ENCODE results near the gene HAGH.

HAGH gene

DNA sequence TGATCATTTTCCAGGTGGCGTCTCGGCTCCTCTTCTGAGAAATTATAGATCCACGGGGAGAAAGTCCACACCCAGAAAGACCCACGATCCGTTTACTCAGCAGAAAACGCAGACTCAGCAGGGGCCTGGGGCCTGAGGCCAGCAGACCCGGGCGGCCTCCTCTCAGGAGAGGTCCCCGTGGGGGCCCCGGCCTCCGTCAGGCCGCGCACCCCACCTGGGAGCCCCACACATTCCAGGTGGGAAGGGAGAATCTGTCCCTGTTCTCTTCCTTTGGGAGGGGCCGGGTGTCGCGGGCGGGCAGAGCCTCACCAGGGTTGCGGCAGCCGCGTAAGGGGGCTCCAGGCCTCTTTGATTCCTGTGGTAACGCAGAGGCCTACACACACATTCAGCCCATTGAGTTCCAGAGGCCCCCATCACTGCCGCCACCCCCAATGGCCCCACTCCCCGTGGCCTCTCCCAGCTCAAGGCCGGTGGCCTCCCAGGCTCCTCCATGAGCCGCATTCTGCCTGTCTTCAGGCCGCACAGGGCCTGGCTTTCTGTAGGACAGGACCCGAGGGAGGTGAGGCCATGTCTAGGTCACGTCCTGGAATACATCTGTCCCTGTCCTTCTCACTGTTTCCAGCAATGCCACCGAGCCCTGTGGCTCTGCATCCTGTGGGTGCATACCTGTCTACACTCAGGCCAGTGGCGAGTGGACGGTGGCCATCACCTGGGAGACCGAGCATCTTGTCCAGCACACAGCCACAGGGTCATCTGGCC lies 31.5 kb downstream of the HAGH start (continued):
- no peak for TF ChIP-seq ZFP3 (CRISPR knock-in tag; IDR thresholded peaks at IDR 0.05)
- TF ChIP-seq CSDC2 (CRISPR knock-in tag; IDR thresholded peaks at IDR 0.05) = no peak
- TF ChIP-seq, protein P1, sequence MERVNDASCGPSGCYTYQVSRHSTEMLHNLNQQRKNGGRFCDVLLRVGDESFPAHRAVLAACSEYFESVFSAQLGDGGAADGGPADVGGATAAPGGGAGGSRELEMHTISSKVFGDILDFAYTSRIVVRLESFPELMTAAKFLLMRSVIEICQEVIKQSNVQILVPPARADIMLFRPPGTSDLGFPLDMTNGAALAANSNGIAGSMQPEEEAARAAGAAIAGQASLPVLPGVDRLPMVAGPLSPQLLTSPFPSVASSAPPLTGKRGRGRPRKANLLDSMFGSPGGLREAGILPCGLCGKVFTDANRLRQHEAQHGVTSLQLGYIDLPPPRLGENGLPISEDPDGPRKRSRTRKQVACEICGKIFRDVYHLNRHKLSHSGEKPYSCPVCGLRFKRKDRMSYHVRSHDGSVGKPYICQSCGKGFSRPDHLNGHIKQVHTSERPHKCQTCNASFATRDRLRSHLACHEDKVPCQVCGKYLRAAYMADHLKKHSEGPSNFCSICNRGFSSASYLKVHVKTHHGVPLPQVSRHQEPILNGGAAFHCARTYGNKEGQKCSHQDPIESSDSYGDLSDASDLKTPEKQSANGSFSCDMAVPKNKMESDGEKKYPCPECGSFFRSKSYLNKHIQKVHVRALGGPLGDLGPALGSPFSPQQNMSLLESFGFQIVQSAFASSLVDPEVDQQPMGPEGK (CRISPR knock-in tag; IDR thresholded peaks at IDR 0.05; ENCODE audit: borderline replicate concordance) = no peak

DNA sequence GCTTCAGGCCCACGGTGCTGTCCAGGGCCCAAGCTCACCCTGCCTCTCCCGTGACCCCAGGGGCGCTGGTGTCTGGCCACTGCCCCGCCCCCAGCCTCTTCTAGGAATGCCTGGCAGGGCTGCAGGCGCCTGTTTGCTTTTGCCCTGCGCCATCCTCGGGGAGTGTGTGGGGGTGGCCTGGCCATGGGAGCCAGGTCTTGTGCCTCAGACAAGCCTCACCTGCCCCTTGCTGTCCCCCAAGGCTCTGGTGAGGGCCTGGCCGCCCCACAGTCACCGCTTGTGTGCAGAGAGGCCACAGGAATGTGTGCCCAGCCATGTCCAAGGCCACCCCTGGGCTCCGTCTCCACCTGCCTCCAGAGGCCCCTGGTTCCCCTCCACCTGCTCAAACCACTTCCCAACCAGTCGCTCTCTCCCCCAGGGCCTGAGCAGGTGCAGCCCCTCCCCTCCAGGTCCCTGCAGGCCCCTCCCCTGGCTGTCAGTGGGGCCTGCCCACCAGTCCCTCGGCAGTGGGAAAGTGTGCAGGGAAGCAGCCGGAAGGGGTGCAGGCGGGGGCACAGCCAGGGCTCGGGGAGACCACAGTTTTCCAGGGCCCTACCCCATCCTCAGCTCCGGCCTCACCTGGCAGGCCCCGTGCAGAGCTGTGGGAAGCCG lies 32.3 kb downstream of the HAGH start:
- ATAC-seq = no peak
- TF ChIP-seq PPARA (CRISPR knock-in tag; IDR thresholded peaks at IDR 0.05; ENCODE audit: borderline replicate concordance) = no peak
- no peak for TF ChIP-seq TCF4 (CRISPR knock-in tag; IDR thresholded peaks at IDR 0.05; ENCODE audit: borderline replicate concordance)
- TF ChIP-seq ZFP3 (CRISPR knock-in tag; IDR thresholded peaks at IDR 0.05) = no peak
- TF ChIP-seq, protein P1 (CRISPR knock-in tag; IDR thresholded peaks at IDR 0.05; ENCODE audit: borderline replicate concordance) = no peak
- no peak for TF ChIP-seq ESRRG (CRISPR knock-in tag; IDR thresholded peaks at IDR 0.05)
- TF ChIP-seq TOX (CRISPR knock-in tag; IDR thresholded peaks at IDR 0.05; ENCODE audit: borderline replicate concordance) = no peak
- no peak for TF ChIP-seq ZNF70 (CRISPR knock-in tag; IDR thresholded peaks at IDR 0.05)
- TF ChIP-seq RARB (CRISPR knock-in tag; IDR thresholded peaks at IDR 0.05) = no peak
- no peak for TF ChIP-seq ZNF565 (CRISPR knock-in tag; conservative IDR thresholded peaks at IDR 0.05; ENCODE audit: low read depth)
- TF ChIP-seq, protein P2, sequence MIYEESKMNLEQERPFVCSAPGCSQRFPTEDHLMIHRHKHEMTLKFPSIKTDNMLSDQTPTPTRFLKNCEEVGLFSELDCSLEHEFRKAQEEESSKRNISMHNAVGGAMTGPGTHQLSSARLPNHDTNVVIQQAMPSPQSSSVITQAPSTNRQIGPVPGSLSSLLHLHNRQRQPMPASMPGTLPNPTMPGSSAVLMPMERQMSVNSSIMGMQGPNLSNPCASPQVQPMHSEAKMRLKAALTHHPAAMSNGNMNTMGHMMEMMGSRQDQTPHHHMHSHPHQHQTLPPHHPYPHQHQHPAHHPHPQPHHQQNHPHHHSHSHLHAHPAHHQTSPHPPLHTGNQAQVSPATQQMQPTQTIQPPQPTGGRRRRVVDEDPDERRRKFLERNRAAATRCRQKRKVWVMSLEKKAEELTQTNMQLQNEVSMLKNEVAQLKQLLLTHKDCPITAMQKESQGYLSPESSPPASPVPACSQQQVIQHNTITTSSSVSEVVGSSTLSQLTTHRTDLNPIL (CRISPR knock-in tag; IDR thresholded peaks at IDR 0.05; ENCODE audit: low read depth) = no peak
- no peak for TF ChIP-seq ZNF8 (CRISPR knock-in tag; IDR thresholded peaks at IDR 0.05)
- no peak for TF ChIP-seq CSDC2 (CRISPR knock-in tag; IDR thresholded peaks at IDR 0.05)
- no peak for TF ChIP-seq ARNTL (CRISPR knock-in tag; IDR thresholded peaks at IDR 0.05; ENCODE audit: borderline replicate concordance, low read depth)
- no peak for TF ChIP-seq ZFP30 (CRISPR knock-in tag; IDR thresholded peaks at IDR 0.05)

DNA sequence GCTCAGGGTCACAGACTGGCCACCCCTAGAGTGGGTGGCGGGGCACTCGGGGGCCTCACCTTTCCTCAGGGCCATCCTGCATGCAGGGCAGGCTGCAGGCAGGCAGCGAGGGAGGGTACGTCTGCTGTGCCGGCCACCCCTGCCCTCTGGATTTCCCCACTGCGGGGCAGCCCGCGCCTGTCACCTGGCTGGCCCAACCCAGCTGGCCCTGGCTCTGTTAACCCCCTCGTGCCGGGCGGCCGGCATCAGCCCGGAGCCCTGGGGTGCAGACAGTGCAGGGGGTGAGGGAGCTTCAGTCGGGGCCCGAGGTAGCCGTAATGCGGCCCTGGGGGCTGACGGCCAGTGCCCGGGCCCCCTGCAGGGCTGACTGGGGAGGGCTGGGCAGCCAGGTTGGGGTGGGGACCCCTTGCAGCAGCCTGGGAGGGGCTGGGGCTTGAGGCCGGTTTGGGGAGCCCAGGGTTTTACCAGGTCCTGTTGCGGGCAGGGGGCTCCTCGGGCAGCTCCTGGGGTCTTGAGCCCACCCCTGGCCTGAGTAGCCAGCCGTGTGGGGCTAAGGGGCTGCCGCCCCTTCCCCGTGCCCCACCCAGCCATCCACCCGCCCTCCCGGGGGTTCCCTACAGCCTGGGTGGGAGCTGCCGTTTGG lies 32.9 kb downstream of the HAGH start, which contains the start of gene IGFALS:
IGFALS (minus strand) TSS at position 128 of the 643 bp plus-strand sequence; CDS start at position 75, 53 bp downstream.
- ATAC-seq = no peak; the same call in 2 of the 3 replicates
- no peak for TF ChIP-seq GLIS3 (CRISPR knock-in tag; IDR thresholded peaks at IDR 0.05)
- no peak for TF ChIP-seq CSDC2 (CRISPR knock-in tag; IDR thresholded peaks at IDR 0.05)
- TF ChIP-seq SNAI2 (CRISPR knock-in tag; IDR thresholded peaks at IDR 0.05) = no peak
- TF ChIP-seq BACH2 (CRISPR knock-in tag; IDR thresholded peaks at IDR 0.05; ENCODE audit: borderline replicate concordance) = no peak
- TF ChIP-seq, protein P1 (CRISPR knock-in tag; IDR thresholded peaks at IDR 0.05; ENCODE audit: borderline replicate concordance) = no peak
- TF ChIP-seq ZNF70 (CRISPR knock-in tag; IDR thresholded peaks at IDR 0.05) = no peak
- TF ChIP-seq, protein P3, sequence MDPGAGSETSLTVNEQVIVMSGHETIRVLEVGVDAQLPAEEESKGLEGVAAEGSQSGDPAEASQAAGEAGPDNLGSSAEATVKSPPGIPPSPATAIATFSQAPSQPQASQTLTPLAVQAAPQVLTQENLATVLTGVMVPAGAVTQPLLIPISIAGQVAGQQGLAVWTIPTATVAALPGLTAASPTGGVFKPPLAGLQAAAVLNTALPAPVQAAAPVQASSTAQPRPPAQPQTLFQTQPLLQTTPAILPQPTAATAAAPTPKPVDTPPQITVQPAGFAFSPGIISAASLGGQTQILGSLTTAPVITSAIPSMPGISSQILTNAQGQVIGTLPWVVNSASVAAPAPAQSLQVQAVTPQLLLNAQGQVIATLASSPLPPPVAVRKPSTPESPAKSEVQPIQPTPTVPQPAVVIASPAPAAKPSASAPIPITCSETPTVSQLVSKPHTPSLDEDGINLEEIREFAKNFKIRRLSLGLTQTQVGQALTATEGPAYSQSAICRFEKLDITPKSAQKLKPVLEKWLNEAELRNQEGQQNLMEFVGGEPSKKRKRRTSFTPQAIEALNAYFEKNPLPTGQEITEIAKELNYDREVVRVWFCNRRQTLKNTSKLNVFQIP (CRISPR knock-in tag; IDR thresholded peaks at IDR 0.05; ENCODE audit: borderline replicate concordance, low read depth) = no peak
- TF ChIP-seq ZNF8 (CRISPR knock-in tag; IDR thresholded peaks at IDR 0.05) = no peak
- TF ChIP-seq, protein P2 (CRISPR knock-in tag; IDR thresholded peaks at IDR 0.05; ENCODE audit: low read depth) = no peak
- TF ChIP-seq OSR1 (CRISPR knock-in tag; IDR thresholded peaks at IDR 0.05) = no peak
- no peak for TF ChIP-seq TCF4 (CRISPR knock-in tag; IDR thresholded peaks at IDR 0.05; ENCODE audit: borderline replicate concordance)
- no peak for TF ChIP-seq PPARA (CRISPR knock-in tag; IDR thresholded peaks at IDR 0.05; ENCODE audit: borderline replicate concordance)
- no peak for TF ChIP-seq ZFP30 (CRISPR knock-in tag; IDR thresholded peaks at IDR 0.05)
- TF ChIP-seq RARB (CRISPR knock-in tag; IDR thresholded peaks at IDR 0.05) = no peak
- TF ChIP-seq ZNF565 (CRISPR knock-in tag; conservative IDR thresholded peaks at IDR 0.05; ENCODE audit: low read depth) = no peak
- TF ChIP-seq ZC3H10 (CRISPR knock-in tag; IDR thresholded peaks at IDR 0.05) = no peak
- TF ChIP-seq ARNTL (CRISPR knock-in tag; IDR thresholded peaks at IDR 0.05; ENCODE audit: borderline replicate concordance, low read depth) = no peak
- no peak for TF ChIP-seq ESRRG (CRISPR knock-in tag; IDR thresholded peaks at IDR 0.05)
- TF ChIP-seq, protein P4, sequence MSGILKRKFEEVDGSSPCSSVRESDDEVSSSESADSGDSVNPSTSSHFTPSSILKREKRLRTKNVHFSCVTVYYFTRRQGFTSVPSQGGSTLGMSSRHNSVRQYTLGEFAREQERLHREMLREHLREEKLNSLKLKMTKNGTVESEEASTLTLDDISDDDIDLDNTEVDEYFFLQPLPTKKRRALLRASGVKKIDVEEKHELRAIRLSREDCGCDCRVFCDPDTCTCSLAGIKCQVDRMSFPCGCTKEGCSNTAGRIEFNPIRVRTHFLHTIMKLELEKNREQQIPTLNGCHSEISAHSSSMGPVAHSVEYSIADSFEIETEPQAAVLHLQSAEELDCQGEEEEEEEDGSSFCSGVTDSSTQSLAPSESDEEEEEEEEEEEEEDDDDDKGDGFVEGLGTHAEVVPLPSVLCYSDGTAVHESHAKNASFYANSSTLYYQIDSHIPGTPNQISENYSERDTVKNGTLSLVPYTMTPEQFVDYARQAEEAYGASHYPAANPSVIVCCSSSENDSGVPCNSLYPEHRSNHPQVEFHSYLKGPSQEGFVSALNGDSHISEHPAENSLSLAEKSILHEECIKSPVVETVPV (CRISPR knock-in tag; IDR thresholded peaks at IDR 0.05) = no peak
